Testis (tissue), 3 donors: ENCODE measurements around the gene PRSS27. TPM values are rescaled to one million over a fixed set of nuclear protein-coding genes. Genes with fewer than 3 reads are reported as not detected.

Experiments used
- DNase-seq: peaks from one replicate; pipeline ENCODE4 v3.0.0-alpha.2; 2019
- H3K27ac ChIP-seq, 2 donors: fragments of 200-600 bp; sonication (generic); one replicate each; pipeline ENCODE4 v1.5.1; 2019
- H3K27me3 ChIP-seq: fragments of 200-600 bp; sonication (generic); one replicate; pipeline ENCODE4 v1.5.1; 2019
- H3K36me3 ChIP-seq: fragments of 200-600 bp; sonication (generic); one replicate; pipeline ENCODE4 v1.5.1; 2017; ENCODE audit warnings: low read depth; ENCODE audit errors: missing control alignments
- H3K4me1 ChIP-seq: fragments of 200-600 bp; sonication (generic); one replicate; pipeline ENCODE4 v1.5.1; 2019
- H3K4me3 ChIP-seq, 2 donors: fragments of 200-600 bp; sonication (generic); one replicate each; pipeline ENCODE4 v1.5.1; 2017 to 2019
- H3K9me3 ChIP-seq: fragments of 200-600 bp; sonication (generic); one replicate; pipeline ENCODE4 v1.5.1; 2017
- POLR2A ChIP-seq: fragments of 450-650 bp; IDR thresholded peaks from one replicate; pipeline ENCODE4 v1.6.1; 2017; ENCODE audit warnings: antibody characterized with exemption, mild to moderate bottlenecking, moderate library complexity
- WGBS, 2 donors: methylation state at CpG; one replicate each; pipeline ENCODE4 v1.1.5; 2018; 5-methylcytosine and 5-hydroxymethylcytosine counted together
- intact Hi-C: fragments of 100-400 bp; cut with DNase I; formaldehyde crosslinking; loops from one replicate; pipeline ENCODE4 v1.15.1; 2023; ENCODE audit warnings: low total_unique reads
- polyA plus RNA-seq: library from polyadenylated mRNA; stranded (reverse); fragments of 350-450 nt; fragmentation: Illumina TruSeq; extraction: RNeasy Lipid Tissue Mini Kit (QIAGEN cat#74804); gene quantifications from one replicate; pipeline ENCODE4 v1.2.3, GENCODE V29; 2014; ENCODE audit warnings: low read depth, low replicate concordance; ENCODE audit not compliant: insufficient read depth
- total RNA-seq, 2 donors: library from RNA; depleted of rRNA; stranded (reverse); fragments of >200 nt; gene quantifications; one replicate each; pipeline ENCODE4 v1.2.3, GENCODE V29; 2016
- TF ChIP-seq, protein P1 (sequence below), 3 experiments: fragments of 450-650 bp in 2 of 3; fragments of 200-600 bp in 1 of 3; sonication (generic) in 1 of 3; IDR thresholded peaks; one replicate each; pipeline ENCODE4 v1.5.1; 2016 to 2019; ENCODE audit warnings: antibody characterized with exemption in 3 of 3, mild to moderate bottlenecking in 2 of 3, moderate library complexity in 1 of 3

The PRSS27 gene
- total and polyA plus RNA-seq, 3 donors from 2014 or later: 4.3 to 6.7 (median 6.4) TPM

DNA sequence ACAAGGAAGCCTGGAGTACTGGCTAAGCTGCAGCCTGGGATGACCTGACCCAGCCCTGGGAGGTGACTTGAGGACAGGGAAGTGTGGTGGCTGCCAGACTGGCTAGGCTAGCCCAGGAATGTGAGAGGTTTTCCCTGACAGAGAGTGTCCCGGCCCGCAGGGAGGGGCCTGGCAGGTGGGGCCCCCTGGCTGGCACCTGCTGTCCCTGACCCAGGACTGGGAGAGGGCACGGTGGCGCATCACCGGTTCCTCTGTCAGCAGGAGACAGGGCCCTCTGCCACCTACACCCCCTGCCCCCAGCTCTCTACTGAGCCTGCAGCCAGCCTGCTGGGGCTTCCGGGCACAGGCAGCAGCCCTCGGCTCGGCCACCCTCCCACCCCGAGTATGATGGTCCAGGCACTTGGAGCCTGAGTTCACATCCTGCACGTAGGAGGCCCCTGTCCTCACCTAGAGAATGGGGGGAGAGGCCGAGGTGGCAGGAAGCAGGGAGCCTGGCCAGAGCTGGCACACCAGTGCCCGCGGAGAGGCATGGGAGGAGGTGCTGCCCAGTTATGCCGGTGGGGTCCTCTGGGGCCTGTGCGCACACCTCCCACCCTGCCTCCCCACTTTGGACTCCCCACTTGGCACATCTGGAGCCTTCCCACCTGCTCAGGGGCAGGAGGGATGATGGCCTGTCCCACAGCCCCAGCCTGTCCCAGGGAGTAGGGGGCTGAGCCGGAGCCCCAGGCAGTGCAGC, 528 bp downstream of the PRSS27 start:
- H3K27me3 ChIP-seq: no peaks in the 10 kb centered on the region
- H3K36me3 ChIP-seq: no peaks in the 10 kb centered on the region
- H3K4me3 ChIP-seq: no peak overlapping the region
- DNase-seq: no peak
- WGBS, 2 donors: 55 to 100% methylated on average over 1 to 15 of the region's 16 CpGs
- H3K9me3 ChIP-seq: no peaks in the 10 kb centered on the region
- intact Hi-C loops: no loop called here
- H3K27ac ChIP-seq: no peak overlapping the region
- no peak for TF ChIP-seq POLR2A
- TF ChIP-seq, protein P1, sequence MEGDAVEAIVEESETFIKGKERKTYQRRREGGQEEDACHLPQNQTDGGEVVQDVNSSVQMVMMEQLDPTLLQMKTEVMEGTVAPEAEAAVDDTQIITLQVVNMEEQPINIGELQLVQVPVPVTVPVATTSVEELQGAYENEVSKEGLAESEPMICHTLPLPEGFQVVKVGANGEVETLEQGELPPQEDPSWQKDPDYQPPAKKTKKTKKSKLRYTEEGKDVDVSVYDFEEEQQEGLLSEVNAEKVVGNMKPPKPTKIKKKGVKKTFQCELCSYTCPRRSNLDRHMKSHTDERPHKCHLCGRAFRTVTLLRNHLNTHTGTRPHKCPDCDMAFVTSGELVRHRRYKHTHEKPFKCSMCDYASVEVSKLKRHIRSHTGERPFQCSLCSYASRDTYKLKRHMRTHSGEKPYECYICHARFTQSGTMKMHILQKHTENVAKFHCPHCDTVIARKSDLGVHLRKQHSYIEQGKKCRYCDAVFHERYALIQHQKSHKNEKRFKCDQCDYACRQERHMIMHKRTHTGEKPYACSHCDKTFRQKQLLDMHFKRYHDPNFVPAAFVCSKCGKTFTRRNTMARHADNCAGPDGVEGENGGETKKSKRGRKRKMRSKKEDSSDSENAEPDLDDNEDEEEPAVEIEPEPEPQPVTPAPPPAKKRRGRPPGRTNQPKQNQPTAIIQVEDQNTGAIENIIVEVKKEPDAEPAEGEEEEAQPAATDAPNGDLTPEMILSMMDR (IDR thresholded peaks at IDR 0.05): no peak
- H3K4me1 ChIP-seq: peaks cover 23% of the 10 kb centered on the region

DNA sequence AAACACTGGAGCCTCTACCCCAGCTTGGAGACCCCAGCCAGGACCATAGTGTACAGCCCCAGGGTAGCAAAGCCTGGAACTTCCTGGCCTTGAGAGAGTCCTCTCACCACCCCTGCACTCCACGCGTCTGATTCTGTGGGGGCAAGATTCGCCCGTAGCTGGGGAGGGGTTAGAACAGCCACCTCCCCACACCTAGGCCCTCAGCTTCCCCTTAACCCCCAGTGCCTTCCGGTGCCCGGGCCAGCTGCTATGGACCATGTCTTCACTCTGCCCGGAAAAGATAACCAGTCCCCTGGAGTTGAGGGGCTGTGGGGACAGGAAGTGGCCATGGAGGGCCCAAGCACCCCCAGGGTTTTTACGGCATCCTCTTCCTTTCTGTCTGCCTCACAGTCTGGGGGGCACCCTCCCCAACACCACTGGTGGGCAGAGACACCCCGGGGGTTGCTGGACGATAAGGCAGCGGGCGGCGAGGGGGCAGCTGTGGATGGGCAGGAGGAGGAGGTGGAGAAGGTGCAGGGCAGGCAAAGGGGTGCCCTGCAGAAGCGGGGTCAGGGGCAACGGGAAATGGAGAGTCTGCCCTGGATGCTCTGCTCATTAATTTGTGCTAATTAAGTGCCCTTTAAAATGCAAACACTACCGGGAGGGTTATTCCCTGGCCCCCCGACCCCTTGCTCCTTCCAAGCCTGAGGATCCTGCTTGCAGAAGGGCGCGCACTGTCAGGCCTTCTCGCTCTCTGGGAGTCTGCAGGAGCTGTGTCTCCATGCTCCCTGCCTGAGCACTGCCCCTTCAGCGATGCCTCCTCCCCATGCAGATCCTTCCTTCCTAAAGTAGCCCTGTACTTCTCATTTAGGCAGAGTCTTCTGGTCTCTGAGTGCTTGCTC, 2.4 kb downstream of the PRSS27 start:
- intact Hi-C loops: no loop called here
- Histone ChIP-seq H3K27me3 (no peaks in the 10 kb centered on the region), H3K9me3 (no peaks in the 10 kb centered on the region), H3K4me3 (no peak overlapping the region), H3K36me3 (no peaks in the 10 kb centered on the region), H3K27ac (no peak overlapping the region), H3K4me1 (peaks cover 23% of the 10 kb centered on the region)
- DNase-seq: no peak
- 83 to 86% methylated on average over 21 of the region's 21 CpGs for WGBS, 2 donors
- TF ChIP-seq, protein P1 (IDR thresholded peaks at IDR 0.05): no peak
- TF ChIP-seq POLR2A: no peak

DNA sequence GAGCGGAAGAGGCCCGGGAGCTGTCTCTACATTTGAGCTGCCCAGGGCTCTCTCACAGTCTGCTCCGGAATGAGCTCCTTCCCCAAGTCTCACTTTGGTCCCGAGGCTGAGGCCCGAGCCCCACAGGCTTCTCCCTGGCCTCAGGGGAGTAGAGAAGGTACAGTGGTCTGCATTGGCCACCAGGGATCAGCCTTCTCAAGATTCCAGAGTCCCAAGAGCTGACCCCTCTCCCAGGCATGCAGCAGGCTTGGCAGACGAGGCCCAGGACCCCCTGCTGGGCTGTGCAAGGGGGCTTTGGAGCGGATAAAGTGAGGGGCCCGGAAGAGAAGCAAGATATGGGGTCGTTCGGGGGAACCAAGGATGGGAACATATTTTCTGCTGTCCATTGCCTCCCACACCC, 3.1 kb downstream of the PRSS27 start:
- Histone ChIP-seq H3K27me3 (no peaks in the 10 kb centered on the region), H3K9me3 (no peaks in the 10 kb centered on the region), H3K4me1 (peaks cover 23% of the 10 kb centered on the region), H3K4me3 (no peak overlapping the region), H3K36me3 (no peaks in the 10 kb centered on the region), H3K27ac (no peak overlapping the region)
- TF ChIP-seq POLR2A: no peak
- TF ChIP-seq, protein P1 (IDR thresholded peaks at IDR 0.05): no peak
- WGBS, 2 donors: 72 to 77% methylated on average over 5 to 10 of the region's 10 CpGs
- intact Hi-C loops: no loop called here
- no peak for DNase-seq

DNA sequence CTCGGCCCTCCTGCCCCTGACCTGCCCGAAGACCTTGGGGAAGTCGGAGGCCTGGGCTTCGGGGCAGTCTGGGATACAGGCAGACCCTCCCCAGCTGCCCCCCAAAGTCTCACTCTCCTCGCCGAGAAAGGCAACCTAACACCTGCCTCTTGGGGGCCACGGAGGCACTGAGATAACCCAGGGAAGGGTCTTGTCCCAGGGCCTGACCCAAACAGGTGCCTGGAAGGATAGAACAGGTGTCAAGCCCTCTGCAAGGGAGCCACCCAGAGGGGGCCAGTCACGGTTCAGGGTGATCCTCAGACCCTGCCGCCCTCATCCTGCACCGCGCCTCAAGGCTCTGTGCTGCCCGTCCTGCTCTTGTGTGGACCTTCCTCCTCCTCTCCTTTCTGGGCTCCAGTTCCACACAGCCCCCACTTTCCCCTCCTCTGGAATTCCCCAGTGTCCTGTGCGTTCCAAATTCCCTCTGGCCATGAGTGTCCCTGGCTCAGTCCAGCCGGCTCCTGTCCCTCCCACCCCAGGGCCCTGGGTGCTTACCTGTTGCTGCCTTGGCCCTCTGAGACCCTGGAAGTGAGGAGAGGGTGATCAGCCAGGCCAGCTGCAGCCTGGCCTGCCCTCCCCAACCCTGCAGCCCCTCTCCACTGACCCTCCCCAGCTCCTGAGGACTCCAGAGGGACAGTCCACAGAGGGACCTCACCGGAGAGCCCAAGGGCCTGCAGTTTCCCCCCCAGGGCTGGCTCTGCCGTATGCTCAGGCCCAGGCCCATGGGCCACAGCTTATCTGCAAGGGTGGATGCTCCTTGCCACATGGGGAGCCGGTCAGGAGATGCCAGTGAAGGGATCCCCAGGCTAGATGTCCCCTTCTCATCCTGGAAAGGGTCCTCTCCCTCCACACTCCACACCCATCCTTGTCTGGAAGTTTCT, 3.8 kb downstream of the PRSS27 start:
- DNase-seq: no peak
- Histone ChIP-seq H3K4me1 (peaks cover 19% of the 10 kb centered on the region), H3K36me3 (no peaks in the 10 kb centered on the region), H3K27ac (no peak overlapping the region), H3K27me3 (no peaks in the 10 kb centered on the region), H3K4me3 (no peak overlapping the region), H3K9me3 (no peaks in the 10 kb centered on the region)
- WGBS, 2 donors: 65 to 67% methylated on average over 7 to 14 of the region's 17 CpGs
- intact Hi-C loops: no loop called here
- TF ChIP-seq, protein P1 (IDR thresholded peaks at IDR 0.05): no peak
- TF ChIP-seq POLR2A: no peak
